Uterus (tissue), 4 donors: ENCODE measurements around the gene PTPRG. TPM values are rescaled to one million over a fixed set of nuclear protein-coding genes. Genes with fewer than 3 reads are reported as not detected.

Experiments used
- DNase-seq, 2 donors: peaks; one replicate each; pipeline ENCODE4 v3.0.0-alpha.2; 2019 to 2020
- H3K27ac ChIP-seq, 2 donors: fragments of 200-600 bp; sonication (generic); 1 replicate in 1 of 2; 2 replicates in 1 of 2; pipeline ENCODE4 v1.5.1; 2016 to 2018
- H3K27me3 ChIP-seq, 2 donors: fragments of 200-600 bp; sonication (generic); one replicate each; pipeline ENCODE4 v1.5.1; 2018 to 2019; ENCODE audit warnings: control low read depth in 1 of 2
- H3K36me3 ChIP-seq, 2 donors: fragments of 200-600 bp; sonication (generic); one replicate each; pipeline ENCODE4 v1.5.1; 2019; ENCODE audit warnings: control low read depth in 1 of 2
- H3K4me1 ChIP-seq, 2 donors: fragments of 200-600 bp; sonication (generic); one replicate each; pipeline ENCODE4 v1.5.1; 2018 to 2019; ENCODE audit warnings: control low read depth in 1 of 2
- H3K4me3 ChIP-seq, 2 donors: fragments of 200-600 bp; sonication (generic); 1 replicate in 1 of 2; 2 replicates in 1 of 2; pipeline ENCODE4 v1.5.1; 2018 to 2019; ENCODE audit warnings: mild to moderate bottlenecking in 1 of 2
- H3K9me3 ChIP-seq, 2 donors: fragments of 200-600 bp; sonication (generic); one replicate each; pipeline ENCODE4 v1.5.1; 2019; ENCODE audit warnings: control low read depth in 1 of 2
- POLR2A ChIP-seq, 2 donors: fragments of 450-650 bp; IDR thresholded peaks; one replicate each; pipeline ENCODE4 v1.6.1; 2016; ENCODE audit warnings: antibody characterized with exemption in 2 of 2, mild to moderate bottlenecking in 1 of 2, moderate library complexity in 1 of 2
- intact Hi-C: fragments of 100-400 bp; cut with DNase I; formaldehyde crosslinking; loops from one replicate; pipeline ENCODE4 v1.15.1; 2023; ENCODE audit warnings: low total_unique reads
- total RNA-seq, 4 donors: library from RNA; depleted of rRNA in 3 of 4; stranded (reverse); fragments of >200 nt in 3 of 4; gene quantifications; one replicate each; pipeline versions ENCODE4 v1.1.0 to v1.2.4, GENCODE V29; 2014 to 2023
- TF ChIP-seq, protein P1 (sequence below), 4 experiments: fragments of 200-600 bp in 2 of 4; fragments of 450-650 bp in 2 of 4; sonication (generic) in 2 of 4; IDR thresholded peaks; one replicate each; pipeline ENCODE4 v1.5.1; 2016 to 2019; ENCODE audit warnings: antibody characterized with exemption in 4 of 4, mild to moderate bottlenecking in 2 of 4, moderate library complexity in 1 of 4
- donor health status: DM: yes; HTN: yes; CAD: no.

Gene PTPRG
- total RNA-seq, 4 donors from 2014 or later, result 43.5 to 136 (median 62.6) TPM

DNA sequence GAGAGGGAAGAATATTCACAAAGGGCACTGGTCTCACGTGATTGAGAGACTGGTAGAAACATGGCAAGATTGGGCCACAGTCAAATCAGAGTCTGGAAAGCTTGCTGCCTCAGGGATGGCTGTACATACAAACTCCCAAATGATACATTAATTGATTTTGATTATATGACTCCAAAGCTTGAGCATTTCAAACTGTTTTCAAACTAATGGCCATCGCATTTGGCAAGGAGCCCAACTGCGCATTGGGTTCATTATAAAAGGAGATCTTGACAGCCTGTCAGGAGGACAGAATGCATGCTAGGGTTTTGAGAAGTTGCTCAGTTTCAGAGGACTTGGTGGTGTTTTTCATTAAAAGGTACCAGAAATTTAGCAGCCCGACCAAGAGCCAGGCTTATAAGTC is 117.7 kb downstream of the PTPRG start:
- Histone ChIP-seq H3K4me1 (no peaks in the 10 kb centered on the region), H3K36me3 (no peaks in the 10 kb centered on the region), H3K27ac (no peak overlapping the region), H3K27me3 (no peaks in the 10 kb centered on the region), H3K4me3 (no peak overlapping the region), H3K9me3 (no peaks in the 10 kb centered on the region)
- intact Hi-C loops, result no loop called here
- DNase-seq, result no peak
- TF ChIP-seq POLR2A (IDR thresholded peaks at IDR 0.05), result no peak
- TF ChIP-seq, protein P1, sequence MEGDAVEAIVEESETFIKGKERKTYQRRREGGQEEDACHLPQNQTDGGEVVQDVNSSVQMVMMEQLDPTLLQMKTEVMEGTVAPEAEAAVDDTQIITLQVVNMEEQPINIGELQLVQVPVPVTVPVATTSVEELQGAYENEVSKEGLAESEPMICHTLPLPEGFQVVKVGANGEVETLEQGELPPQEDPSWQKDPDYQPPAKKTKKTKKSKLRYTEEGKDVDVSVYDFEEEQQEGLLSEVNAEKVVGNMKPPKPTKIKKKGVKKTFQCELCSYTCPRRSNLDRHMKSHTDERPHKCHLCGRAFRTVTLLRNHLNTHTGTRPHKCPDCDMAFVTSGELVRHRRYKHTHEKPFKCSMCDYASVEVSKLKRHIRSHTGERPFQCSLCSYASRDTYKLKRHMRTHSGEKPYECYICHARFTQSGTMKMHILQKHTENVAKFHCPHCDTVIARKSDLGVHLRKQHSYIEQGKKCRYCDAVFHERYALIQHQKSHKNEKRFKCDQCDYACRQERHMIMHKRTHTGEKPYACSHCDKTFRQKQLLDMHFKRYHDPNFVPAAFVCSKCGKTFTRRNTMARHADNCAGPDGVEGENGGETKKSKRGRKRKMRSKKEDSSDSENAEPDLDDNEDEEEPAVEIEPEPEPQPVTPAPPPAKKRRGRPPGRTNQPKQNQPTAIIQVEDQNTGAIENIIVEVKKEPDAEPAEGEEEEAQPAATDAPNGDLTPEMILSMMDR (IDR thresholded peaks at IDR 0.05), result no peak

DNA sequence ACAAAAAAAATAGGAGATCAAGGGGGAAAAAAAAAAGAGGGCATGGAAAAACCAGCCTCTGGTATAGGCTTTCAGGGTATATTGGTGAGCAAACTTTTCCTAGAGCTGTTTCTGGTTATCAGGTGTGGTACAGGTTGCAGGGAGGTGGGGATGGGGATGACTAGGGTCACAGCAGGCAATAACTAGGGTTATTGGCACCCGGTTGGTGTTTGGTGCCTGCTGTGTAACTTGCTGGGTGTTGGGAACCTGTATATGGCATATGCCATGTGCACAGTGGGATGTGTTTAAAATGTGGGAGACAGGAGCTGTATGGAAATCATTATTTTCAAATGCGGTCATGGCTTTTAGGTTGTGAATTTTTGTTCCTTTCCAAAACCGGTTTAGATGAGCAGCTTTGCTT is 119.2 kb downstream of the PTPRG start:
- intact Hi-C loops, result no loop called here
- no peaks in the 10 kb centered on the region for H3K4me1 ChIP-seq
- TF ChIP-seq, protein P1 (IDR thresholded peaks at IDR 0.05), result no peak
- no peak for TF ChIP-seq POLR2A (IDR thresholded peaks at IDR 0.05)

DNA sequence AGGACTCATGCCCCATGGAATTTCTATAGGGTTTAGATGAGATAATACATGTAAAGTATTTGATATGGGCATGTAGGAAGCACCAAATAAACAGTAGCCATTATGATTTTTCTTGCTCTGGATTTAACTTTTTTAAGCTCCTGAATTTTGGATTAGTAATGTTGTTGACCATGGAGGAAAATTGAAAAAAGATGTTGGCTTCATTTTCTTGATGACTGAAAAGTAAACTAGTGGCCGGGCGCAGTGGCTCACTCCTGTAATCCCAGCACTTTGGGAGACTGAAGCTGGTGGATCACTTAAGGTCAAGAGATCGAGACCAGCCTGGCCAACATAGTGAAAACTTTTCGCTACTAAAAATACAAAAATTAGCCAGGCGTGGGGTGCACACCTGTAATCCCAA is 120.3 kb downstream of the PTPRG start:
- no peak for DNase-seq
- TF ChIP-seq, protein P1 (IDR thresholded peaks at IDR 0.05), result no peak
- TF ChIP-seq POLR2A (IDR thresholded peaks at IDR 0.05), result no peak
- H3K9me3 ChIP-seq, result no peaks in the 10 kb centered on the region
- H3K27ac ChIP-seq, result no peak overlapping the region
- H3K4me1 ChIP-seq, result no peaks in the 10 kb centered on the region
- intact Hi-C loops, result no loop called here
- no peaks in the 10 kb centered on the region for H3K27me3 ChIP-seq
- no peak overlapping the region for H3K4me3 ChIP-seq
- H3K36me3 ChIP-seq, result no peaks in the 10 kb centered on the region

More for the DNA sequence above, 119.2 kb downstream of the PTPRG start:
- no peaks in the 10 kb centered on the region for H3K36me3 ChIP-seq
- H3K4me3 ChIP-seq, result no peak overlapping the region
- DNase-seq, result no peak
- H3K27me3 ChIP-seq, result no peaks in the 10 kb centered on the region
- H3K9me3 ChIP-seq, result no peaks in the 10 kb centered on the region
- no peak overlapping the region for H3K27ac ChIP-seq

DNA sequence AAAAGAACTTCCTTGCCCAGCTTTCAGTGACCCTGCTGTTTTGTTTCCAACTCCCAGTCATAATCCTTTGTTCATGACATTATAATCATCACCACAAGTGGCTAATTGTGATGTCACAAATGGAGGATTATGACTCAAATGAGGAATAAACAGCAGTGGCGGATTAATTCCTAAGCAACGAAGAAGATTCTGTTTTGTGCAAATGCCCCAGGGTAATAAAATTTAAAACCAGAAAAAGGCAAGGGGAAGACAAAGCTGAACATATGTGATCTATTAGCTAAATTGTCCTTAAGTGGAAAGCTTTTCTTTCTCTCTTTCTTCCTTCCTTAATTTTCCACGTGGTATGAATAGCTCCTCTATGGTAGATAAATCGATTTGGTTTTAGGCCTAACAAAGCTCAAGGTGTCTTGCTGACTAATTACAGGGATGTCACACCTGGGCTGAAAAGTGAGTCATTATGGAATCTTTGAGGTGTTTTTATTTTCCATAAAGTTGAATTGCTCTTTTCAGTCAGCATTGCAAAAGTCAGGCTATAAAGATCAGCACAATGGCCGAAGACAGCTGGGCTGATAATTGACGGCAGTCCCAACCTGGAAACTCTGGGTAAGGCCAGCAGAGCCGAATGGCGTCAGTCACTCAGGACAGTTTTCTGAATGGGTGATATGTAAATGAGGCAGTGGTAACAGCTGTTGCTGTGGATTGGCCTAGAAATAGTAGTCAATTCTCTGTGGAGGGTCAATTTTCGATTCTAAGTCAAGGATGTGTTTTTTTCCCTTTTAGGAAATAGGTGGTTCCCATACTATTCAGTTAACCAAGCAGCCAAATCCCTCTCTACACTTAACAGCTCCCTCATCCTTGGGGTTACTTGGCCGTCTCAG is 121.5 kb downstream of the PTPRG start:
- DNase-seq, result no peak
- Histone ChIP-seq H3K27ac (no peak overlapping the region), H3K4me3 (no peak overlapping the region), H3K36me3 (no peaks in the 10 kb centered on the region), H3K4me1 (no peaks in the 10 kb centered on the region), H3K27me3 (no peaks in the 10 kb centered on the region), H3K9me3 (no peaks in the 10 kb centered on the region)
- TF ChIP-seq, protein P1 (IDR thresholded peaks at IDR 0.05), result no peak
- no peak for TF ChIP-seq POLR2A (IDR thresholded peaks at IDR 0.05)
- intact Hi-C loops, result no loop called here

DNA sequence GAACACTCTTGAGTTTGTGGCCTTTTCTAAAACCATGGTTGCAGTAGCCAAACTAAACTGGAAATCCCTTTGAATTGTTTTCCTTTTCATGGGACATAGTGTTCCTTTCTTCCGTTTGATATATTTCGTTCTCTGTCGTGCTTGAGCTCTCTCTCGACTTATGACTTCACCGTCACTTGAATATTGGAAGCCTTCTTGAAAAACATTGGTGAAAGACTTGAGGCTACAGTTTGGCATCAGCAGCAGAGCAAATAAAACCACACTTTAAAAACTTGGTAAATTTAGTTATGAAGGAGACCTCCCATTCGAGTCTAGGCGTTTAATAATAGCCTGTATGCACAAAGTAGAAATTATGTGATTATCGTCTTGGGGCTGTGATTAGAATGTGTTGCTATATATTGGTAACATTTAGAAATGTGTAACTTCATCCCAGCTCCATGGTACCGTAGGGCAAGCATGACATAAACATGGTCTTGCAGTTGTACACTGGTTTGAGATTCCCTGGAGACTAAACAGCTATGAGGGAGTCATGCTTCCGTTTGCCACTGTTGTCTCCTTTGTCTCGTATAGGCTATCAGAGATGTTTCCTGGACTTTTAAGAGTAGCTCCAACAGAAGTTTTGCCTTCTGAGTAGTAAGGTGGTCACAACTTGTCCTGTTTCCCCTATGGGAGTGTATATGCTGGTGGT is 122.3 kb downstream of the PTPRG start:
- no peak for TF ChIP-seq POLR2A (IDR thresholded peaks at IDR 0.05)
- TF ChIP-seq, protein P1 (IDR thresholded peaks at IDR 0.05), result no peak
- DNase-seq, result no peak
- no peak overlapping the region for H3K4me3 ChIP-seq
- intact Hi-C loops, result no loop called here
- H3K27ac ChIP-seq, result no peak overlapping the region
- H3K27me3 ChIP-seq, result no peaks in the 10 kb centered on the region
- H3K36me3 ChIP-seq, result no peaks in the 10 kb centered on the region
- no peaks in the 10 kb centered on the region for H3K4me1 ChIP-seq
- H3K9me3 ChIP-seq, result no peaks in the 10 kb centered on the region
